Effector memory CD8-positive, alpha-beta T cell (primary cell): ENCODE results near the gene ATG9A.
"Not testable (repeated sequence)": the region's sequence is repeated elsewhere in the genome, so short reads cannot be mapped to it uniquely, and the experiment has no call there.

Source experiments
- ATAC-seq: fragments of 150-1000 bp; cut with Tn5 transposase; replicated peaks from 2 replicates; pipeline ENCODE4 v1.10.0; 2021; ENCODE audit warnings: mild to moderate bottlenecking, moderate library complexity
- DNase-seq, 3 experiments: peaks; one replicate each; pipeline ENCODE4 v3.0.0; 2021
- H3K27ac Mint-ChIP-seq, 2 donors: one replicate each; pipeline ENCODE4 v1.8.0; 2022; ENCODE audit warnings: mild to moderate bottlenecking in 2 of 2, mixed read lengths in 2 of 2, moderate library complexity in 2 of 2
- H3K27me3 Mint-ChIP-seq, 2 donors: one replicate each; pipeline ENCODE4 v1.8.0; 2022; ENCODE audit warnings: mixed read lengths in 2 of 2
- H3K36me3 Mint-ChIP-seq: one replicate; pipeline ENCODE4 v1.8.0; 2022; ENCODE audit warnings: mild to moderate bottlenecking, moderate library complexity, mixed read lengths; ENCODE audit not compliant: insufficient read depth
- H3K4me1 Mint-ChIP-seq, 2 donors: one replicate each; pipeline ENCODE4 v1.8.0; 2022; ENCODE audit warnings: low read depth in 2 of 2, mixed read lengths in 2 of 2
- H3K4me3 Mint-ChIP-seq, 2 donors: one replicate each; pipeline ENCODE4 v1.8.0; 2022; ENCODE audit warnings: mild to moderate bottlenecking in 2 of 2, mixed read lengths in 2 of 2, moderate library complexity in 2 of 2
- H3K9me3 Mint-ChIP-seq, 2 donors: one replicate each; pipeline ENCODE4 v1.8.0; 2022; ENCODE audit warnings: mixed read lengths in 2 of 2

The ATG9A gene

GRCh38 chr2:219200502-219201326 lies 28.7 kb downstream of the ATG9A start:
- DNase-seq: peak in 2 of 3 experiments; percentile 23 to 29
- H3K27me3 Mint-ChIP-seq: peaks cover 11 to 13% of the 10 kb centered on the region in 2 donors
- not testable (repeated sequence) for H3K9me3 Mint-ChIP-seq, H3K36me3 Mint-ChIP-seq, ATAC-seq
- H3K4me1 Mint-ChIP-seq: peaks cover 11 to 15% of the 10 kb centered on the region in 2 donors
- H3K27ac Mint-ChIP-seq: peak overlapping the region; percentile 81 to 90
- peak overlapping the region; percentile 80 to 82 for H3K4me3 Mint-ChIP-seq

GRCh38 chr2:219199470-219200211 lies 29.8 kb downstream of the ATG9A start:
- ATAC-seq: no peak
- Mint-ChIP-seq H3K27ac (peak overlapping the region in 1 of 2 donors; percentile 90), H3K9me3 (no peaks in the 10 kb centered on the region), H3K4me1 (peaks cover 11 to 15% of the 10 kb centered on the region in 2 donors), H3K4me3 (peak overlapping the region; percentile 80 to 82), H3K27me3 (peaks cover 11 to 13% of the 10 kb centered on the region in 2 donors), H3K36me3 (peaks cover 6% of the 10 kb centered on the region)
- no peak for DNase-seq

GRCh38 chr2:219198974-219199373 lies 30.5 kb downstream of the ATG9A start:
- peaks cover 11 to 15% of the 10 kb centered on the region in 2 donors for H3K4me1 Mint-ChIP-seq
- H3K36me3 Mint-ChIP-seq: peaks cover 6% of the 10 kb centered on the region
- DNase-seq (no peak), ATAC-seq (no peak)
- peak overlapping the region in 1 of 2 donors; percentile 66 for H3K4me3 Mint-ChIP-seq
- no peaks in the 10 kb centered on the region for H3K9me3 Mint-ChIP-seq
- H3K27ac Mint-ChIP-seq: no peak overlapping the region
- H3K27me3 Mint-ChIP-seq: peaks cover 11 to 13% of the 10 kb centered on the region in 2 donors

- Mint-ChIP-seq H3K36me3 (peaks cover 6% of the 10 kb centered on the region), H3K9me3 (no peaks in the 10 kb centered on the region), H3K4me3 (no peak overlapping the region), H3K4me1 (peaks cover 11 to 15% of the 10 kb centered on the region in 2 donors), H3K27me3 (peaks cover 11 to 13% of the 10 kb centered on the region in 2 donors), H3K27ac (no peak overlapping the region)
- ATAC-seq: no peak
- DNase-seq: no peak
Measured at GRCh38 chr2:219197388-219197787, 32.0 kb downstream of the ATG9A start.

GRCh38 chr2:219186754-219187456 lies 42.5 kb downstream of the ATG9A start:
- H3K4me3 Mint-ChIP-seq: no peak overlapping the region

GRCh38 chr2:219184121-219184520 lies 45.3 kb downstream of the ATG9A start:
- DNase-seq (no peak), ATAC-seq (no peak)
- Mint-ChIP-seq H3K4me1 (peaks cover 17 to 24% of the 10 kb centered on the region in 2 donors), H3K4me3 (no peak overlapping the region), H3K36me3 (peaks cover 34% of the 10 kb centered on the region), H3K9me3 (no peaks in the 10 kb centered on the region), H3K27me3 (no peaks in the 10 kb centered on the region), H3K27ac (no peak overlapping the region)

More at GRCh38 chr2:219186754-219187456, 42.5 kb downstream of the ATG9A start:
- Mint-ChIP-seq H3K9me3 (no peaks in the 10 kb centered on the region), H3K27ac (peak overlapping the region in 1 of 2 donors; percentile 1), H3K4me1 (peaks cover 0 to 11% of the 10 kb centered on the region in 2 donors), H3K36me3 (peaks cover 21% of the 10 kb centered on the region), H3K27me3 (no peaks in the 10 kb centered on the region)
- DNase-seq (no peak), ATAC-seq (no peak)

- H3K27ac Mint-ChIP-seq: peak overlapping the region in 1 of 2 donors; percentile 81
- no peaks in the 10 kb centered on the region for H3K9me3 Mint-ChIP-seq
- no peak for ATAC-seq
- DNase-seq: no peak
- H3K4me3 Mint-ChIP-seq: no peak overlapping the region
- H3K4me1 Mint-ChIP-seq: peaks cover 22 to 30% of the 10 kb centered on the region in 2 donors
- no peaks in the 10 kb centered on the region for H3K27me3 Mint-ChIP-seq
- peaks cover 43% of the 10 kb centered on the region for H3K36me3 Mint-ChIP-seq
Measured at GRCh38 chr2:219183151-219183772, 46.2 kb downstream of the ATG9A start.

GRCh38 chr2:219182331-219183150 lies 46.9 kb downstream of the ATG9A start:
- Mint-ChIP-seq H3K27me3 (no peaks in the 10 kb centered on the region), H3K36me3 (peaks cover 50% of the 10 kb centered on the region), H3K4me1 (peaks cover 25 to 31% of the 10 kb centered on the region in 2 donors), H3K27ac (peak overlapping the region in 1 of 2 donors; percentile 81), H3K9me3 (no peaks in the 10 kb centered on the region), H3K4me3 (no peak overlapping the region)
- DNase-seq (no peak), ATAC-seq (no peak)

- ATAC-seq: no peak
- Mint-ChIP-seq H3K4me3 (no peak overlapping the region), H3K4me1 (peaks cover 31 to 36% of the 10 kb centered on the region in 2 donors), H3K36me3 (peaks cover 53% of the 10 kb centered on the region), H3K27ac (peak overlapping the region; percentile 49 to 81), H3K27me3 (no peaks in the 10 kb centered on the region), H3K9me3 (no peaks in the 10 kb centered on the region)
- no peak for DNase-seq
Measured at GRCh38 chr2:219181531-219181930, 47.9 kb downstream of the ATG9A start.

- no peak for ATAC-seq
- Mint-ChIP-seq H3K4me3 (no peak overlapping the region), H3K36me3 (peaks cover 53% of the 10 kb centered on the region), H3K27ac (peak overlapping the region in 1 of 2 donors; percentile 81), H3K9me3 (no peaks in the 10 kb centered on the region), H3K4me1 (peaks cover 33 to 40% of the 10 kb centered on the region in 2 donors), H3K27me3 (no peaks in the 10 kb centered on the region)
- no peak for DNase-seq
Measured at GRCh38 chr2:219180961-219181360, 48.5 kb downstream of the ATG9A start.

GRCh38 chr2:219179601-219180465 lies 49.6 kb downstream of the ATG9A start:
- Mint-ChIP-seq H3K36me3 (peaks cover 50% of the 10 kb centered on the region), H3K27ac (peak overlapping the region; percentile 97 to 98), H3K4me1 (peaks cover 40 to 43% of the 10 kb centered on the region in 2 donors)

More at GRCh38 chr2:219179601-219180465, 49.6 kb downstream of the ATG9A start:
- H3K4me3 Mint-ChIP-seq: peak overlapping the region; percentile 87 to 98
- H3K9me3 Mint-ChIP-seq: no peaks in the 10 kb centered on the region
- ATAC-seq (no peak), DNase-seq (no peak)
- H3K27me3 Mint-ChIP-seq: no peaks in the 10 kb centered on the region
